GM18505 (cell line): Measurements from ENCODE around the gene SMO.
"Not testable (repeated sequence)": the region's sequence is repeated elsewhere in the genome, so short reads cannot be mapped to it uniquely, and the experiment has no call there.

Experiments
- ATAC-seq: cut with Tn5 transposase; IDR thresholded peaks from one replicate; pipeline ENCODE4 v1.9.1; 2021; ENCODE audit not compliant: unreplicated experiment
- POLR2A ChIP-seq: IDR thresholded peaks from 4 replicates; pipeline ENCODE4 v1.6.1; 2011; ENCODE audit warnings: borderline replicate concordance; ENCODE audit not compliant: insufficient read depth, insufficient read length; ENCODE audit errors: extremely low read depth

SMO gene

DNA sequence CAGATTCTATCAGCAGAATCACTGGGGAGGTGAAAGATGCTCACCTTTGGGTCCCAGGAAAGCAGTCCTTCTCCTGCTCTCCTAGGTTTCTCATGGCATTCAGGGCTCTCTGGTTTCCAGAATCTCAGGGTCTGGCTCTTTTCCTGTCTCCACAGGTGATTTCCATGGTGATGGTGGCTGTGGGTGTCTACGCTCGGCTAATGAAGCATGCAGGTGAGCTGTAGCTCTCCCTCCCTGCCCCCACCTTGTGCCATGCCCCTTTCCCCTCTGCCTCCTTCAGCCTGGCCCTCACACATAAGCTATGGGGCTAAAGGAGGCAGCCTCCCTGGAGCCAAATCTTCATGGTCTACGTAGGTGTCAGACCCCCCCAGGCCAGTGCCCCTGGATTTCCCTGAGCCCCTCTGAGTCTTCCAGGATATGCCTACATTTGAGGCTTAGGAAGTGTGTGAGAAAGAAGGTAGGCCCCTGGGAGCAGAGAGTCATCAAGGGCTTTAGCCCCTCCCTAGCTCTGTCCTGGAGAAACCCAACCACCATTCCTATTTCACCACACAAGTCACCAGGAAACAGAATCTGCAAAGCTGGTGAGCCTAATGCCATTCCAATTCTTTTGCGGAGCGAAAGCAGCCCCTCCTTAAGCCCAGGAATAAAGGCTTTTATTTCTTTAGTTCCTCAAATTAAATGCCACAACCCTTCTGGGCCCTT, 26.8 kb upstream of the SMO start:
- ATAC-seq, result no peak

DNA sequence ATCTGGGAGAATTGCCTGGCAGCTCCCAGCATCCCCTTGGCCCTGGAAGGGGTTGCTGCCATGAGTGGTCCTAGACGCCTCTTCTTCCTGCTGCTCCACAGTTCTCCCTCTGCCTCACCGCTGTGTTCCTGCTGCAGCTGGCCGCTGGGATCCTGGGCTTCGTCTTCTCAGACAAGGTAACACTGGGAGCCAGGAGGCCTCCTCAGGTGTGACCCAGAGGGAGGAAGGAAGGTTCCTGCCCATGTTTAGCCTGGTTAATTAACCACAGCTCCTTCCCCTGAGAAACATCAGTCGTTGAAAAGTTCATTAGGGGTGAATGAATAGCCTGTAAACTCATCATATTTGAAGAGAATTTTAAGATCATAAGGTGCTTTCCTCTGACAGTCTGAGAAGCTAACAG, 25.7 kb upstream of the SMO start:
- ATAC-seq, result no peak
- no peak for TF ChIP-seq POLR2A

More for the DNA sequence above, 26.8 kb upstream of the SMO start:
- no peak for TF ChIP-seq POLR2A

DNA sequence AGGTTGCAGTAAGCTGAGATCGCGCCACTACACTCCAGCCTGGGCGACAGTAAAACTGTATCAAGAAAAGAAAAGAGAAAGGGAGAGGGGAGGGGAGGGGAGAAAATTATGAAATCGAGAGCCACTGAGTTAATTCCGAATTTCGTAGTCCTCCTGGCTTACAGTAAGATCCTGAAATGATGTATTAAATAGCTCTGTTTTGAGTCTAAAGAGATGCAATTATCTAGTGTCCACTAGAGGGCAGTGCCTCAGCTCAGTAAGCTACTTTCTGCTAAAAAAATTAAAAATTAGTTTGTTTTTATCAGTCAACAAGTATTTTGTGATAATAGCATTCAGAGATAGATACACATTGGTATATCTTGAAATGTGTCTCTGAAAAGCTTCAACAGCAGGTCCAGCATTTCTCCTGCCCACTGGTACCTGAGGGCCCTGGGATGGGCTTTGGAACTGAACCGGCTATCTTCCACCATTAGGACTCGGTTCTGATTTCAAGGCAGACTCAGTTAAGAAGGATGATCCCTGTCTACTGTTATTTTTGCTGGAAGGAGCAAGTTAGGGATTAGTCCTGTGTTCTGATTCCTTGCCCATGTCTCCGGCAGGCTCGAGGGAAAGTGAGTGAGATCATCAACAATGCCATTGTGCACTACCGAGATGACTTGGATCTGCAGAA, 24.4 kb upstream of the SMO start:
- TF ChIP-seq POLR2A, result no peak
- no peak for ATAC-seq

DNA sequence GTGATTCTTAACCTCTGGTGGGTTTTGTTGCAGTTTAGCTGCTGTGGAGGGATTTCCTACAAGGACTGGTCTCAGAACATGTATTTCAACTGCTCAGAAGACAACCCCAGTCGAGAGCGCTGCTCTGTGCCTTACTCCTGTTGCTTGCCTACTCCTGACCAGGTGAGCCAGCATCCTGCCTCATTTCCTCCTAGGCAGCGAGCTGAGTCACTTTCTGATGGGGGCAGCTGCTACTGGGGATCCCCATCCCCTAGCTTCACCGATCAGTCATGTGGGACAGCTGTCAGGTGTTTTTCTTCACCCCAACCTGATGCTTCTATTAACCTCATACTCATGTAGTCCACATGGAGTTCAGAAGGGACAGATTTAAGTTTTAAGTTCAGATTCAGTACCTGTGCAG, 21.7 kb upstream of the SMO start:
- peak; percentile 56 for ATAC-seq
- no peak for TF ChIP-seq POLR2A

DNA sequence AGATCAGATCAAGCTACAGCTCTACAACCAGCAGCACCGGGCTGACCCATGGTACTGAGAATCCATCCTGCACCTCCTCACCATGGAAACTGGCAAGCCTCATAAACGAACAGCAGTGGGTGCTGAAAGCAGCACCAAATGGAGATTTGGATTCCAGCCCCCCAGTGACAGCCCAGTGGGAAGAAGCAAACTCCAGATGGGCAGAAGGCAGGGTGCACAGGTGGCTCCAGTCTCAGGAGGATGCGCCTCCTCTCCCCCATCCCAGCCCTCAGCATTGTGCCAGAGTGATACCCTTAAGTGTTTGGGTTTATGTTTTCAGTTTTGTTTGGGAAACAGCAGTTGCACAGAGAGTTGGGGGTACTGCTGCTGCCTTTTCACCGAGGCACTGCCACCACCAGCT, 20.6 kb upstream of the SMO start:
- peak; percentile 1 for TF ChIP-seq POLR2A

DNA sequence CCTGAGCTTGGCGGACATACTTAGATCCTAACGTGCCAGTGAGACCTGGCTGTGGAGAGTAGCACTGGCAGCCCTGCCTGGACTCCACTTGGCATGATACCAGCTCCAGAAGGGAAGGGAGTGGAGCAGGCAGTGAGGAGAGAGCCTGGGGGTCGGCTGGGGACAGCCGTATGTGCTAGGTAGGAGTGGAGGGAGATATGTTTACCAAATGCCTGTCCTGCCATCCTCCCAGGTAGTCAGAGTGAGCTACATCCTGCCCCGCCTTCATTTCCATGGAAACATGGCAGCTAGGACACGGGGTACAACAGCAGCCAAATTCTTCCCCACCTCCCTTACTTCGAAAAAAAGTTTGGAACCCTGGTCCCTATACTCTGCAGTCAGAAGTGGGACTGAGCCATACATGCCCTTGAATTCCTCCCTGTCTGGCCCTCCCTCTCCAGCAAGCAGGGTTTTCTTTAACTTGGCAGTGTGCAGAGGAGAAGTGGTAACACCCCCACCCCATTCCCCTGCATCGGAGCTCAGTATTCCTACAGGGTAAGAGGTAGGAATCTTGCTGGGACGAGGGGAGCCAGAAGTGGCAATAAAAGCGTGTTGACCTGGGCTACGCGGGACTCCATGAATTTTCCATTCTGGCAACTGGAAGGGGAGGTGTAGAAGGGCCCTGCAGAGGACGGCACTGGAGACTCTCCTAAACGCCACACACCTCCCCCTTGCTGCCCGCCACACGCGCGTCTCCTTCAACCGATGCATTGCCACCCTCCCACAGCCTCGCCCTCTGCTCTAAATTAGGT, 20.0 kb upstream of the SMO start:
- ATAC-seq, result no peak
- no peak for TF ChIP-seq POLR2A

More for the DNA sequence above, 20.6 kb upstream of the SMO start:
- ATAC-seq, result no peak

DNA sequence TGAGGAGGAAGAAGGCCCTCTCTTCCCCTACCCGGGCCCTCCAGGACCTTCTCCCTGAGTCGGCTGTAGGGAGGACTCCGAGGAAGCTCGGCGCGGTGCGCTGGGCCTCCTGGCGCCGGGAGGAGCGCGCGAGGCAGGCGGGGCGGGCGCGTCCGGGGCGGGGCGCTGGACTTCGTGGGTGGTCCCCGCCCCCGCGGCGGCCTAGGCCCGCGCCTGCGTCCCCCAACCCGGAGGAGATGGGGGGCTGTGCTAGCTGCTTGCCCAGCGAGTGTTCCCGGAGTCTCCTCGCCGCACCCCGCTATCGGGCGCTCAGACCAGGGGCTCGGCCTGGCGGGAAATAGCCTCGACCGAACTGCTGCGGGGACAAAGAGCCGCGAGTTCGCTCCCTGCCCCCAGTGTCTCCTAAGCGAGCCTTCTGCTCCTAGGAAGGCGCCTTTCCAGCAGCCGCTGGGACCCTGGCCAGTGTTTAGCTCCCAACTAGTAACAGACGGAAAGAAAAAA, 19.2 kb upstream of the SMO start:
- ATAC-seq, result peak; percentile 36
- TF ChIP-seq POLR2A, result peak; percentile 52

DNA sequence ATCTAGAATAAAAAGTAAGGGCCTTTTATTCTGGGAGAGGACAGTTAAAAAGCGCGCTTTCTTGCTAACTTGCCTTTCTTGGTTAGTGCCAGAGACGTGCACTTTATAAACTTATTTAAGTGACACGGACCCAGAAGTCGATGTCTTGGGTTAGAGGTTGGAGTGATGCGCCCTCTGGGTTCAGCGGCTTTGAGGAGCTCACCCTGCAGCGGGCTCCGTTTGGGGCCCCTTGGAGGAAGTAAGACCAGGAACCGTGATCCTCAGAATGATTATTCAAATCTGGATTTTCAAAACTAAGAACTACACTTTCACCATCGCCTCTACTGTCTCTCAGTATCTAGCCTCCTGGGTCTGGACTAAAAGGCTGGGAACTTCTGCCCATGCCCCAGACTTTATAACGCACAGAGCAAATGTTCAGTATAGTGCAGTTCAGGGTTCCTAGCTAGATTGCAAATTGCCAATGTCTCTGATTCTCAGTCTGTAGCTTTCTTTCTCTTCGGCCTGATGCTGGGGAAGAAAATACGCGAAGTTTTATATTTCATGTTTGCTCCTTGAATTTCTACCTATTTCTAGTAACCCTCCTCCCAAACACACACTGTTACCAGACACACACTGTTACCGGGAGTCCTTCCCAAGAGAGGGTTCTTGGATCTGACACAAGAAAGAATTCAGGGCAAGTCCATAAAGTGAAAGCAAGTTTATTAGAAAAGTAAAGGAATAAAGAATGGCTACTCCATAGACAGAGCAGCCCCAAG, 18.6 kb upstream of the SMO start:
- ATAC-seq, result peak; percentile 43
- TF ChIP-seq POLR2A, result no peak

DNA sequence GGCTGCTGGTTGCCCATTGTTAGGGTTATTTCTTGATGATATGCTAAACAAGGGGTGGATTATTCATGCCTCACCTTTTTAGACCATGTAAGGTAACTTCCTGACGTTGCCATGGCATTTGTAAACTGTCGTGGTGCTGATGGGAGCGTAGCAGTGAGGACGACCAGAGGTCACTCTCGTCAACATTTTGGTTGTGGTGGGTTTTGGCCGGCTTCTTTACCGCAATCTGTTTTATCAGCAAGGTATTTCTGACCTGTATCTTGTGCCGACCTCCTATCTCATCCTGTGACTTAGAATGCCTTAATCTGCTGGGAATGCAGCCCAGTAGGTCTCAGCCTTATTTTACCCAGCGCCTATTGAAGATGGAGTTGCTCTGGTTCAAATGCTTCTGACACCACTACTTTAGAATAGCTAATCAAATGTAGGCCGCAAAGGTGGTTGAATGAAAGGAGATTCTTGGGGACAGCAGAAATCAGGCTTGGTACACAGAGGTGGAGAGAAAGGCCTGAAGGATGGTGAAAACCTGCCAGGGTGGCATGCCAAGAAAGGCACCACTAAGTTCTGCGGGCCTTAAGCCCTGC, 17.9 kb upstream of the SMO start:
- no peak for ATAC-seq
- TF ChIP-seq POLR2A, result no peak

DNA sequence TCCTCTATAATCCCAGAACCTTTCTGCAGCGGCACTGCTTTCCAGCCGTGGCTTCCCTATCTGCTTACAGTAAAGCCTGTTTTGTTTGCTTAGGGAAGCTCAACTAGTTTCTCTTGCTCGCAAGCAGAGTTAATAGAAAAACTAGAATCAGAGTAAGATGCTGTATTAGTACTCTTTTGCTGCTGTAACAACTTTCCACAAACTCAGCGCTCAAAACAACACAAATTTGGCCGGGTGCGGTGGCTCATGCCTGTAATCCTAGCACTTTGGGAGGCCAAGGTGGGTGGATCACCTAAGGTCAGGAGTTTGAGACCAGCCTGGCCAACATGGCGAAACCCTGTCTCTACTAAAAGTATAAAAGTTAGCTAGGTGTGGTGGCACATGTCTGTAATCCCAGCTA, 14.6 kb upstream of the SMO start:
- not testable (repeated sequence) for ATAC-seq

DNA sequence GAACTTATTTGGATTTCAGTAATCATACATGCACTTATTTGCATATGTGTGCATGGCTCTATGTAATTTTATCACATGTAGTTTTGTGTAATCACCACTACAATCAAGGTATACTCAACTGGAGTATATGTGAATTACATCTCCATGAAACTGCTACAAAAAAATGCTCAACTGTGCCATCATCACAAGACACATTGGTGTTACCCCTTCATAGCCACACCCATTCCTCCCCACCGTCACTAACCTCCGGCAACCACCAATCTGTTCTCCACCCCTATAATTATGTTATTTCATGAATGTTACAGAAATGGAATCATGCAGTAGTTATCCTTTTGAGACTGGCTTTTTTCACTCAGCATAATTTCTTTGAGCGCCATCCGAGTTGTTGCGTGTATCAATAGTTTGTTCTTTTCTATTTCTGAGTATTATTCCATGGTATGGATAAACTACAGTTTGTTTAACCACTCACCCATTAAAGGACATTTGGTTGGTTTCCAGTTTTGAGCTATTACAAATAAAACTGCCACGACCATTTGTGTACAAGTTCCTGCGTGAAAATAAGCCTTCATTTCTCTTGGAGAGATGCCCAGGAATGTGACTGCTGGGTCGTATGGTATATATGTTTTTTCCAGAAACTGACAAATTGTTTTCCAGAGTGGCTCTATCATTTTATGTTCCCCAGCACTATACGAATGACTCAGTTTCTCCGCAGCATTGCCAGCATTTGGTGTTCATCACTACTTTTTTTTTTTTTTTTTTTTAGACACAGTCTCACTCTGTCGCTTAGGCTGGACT, 11.3 kb upstream of the SMO start:
- no peak for ATAC-seq
- no peak for TF ChIP-seq POLR2A

DNA sequence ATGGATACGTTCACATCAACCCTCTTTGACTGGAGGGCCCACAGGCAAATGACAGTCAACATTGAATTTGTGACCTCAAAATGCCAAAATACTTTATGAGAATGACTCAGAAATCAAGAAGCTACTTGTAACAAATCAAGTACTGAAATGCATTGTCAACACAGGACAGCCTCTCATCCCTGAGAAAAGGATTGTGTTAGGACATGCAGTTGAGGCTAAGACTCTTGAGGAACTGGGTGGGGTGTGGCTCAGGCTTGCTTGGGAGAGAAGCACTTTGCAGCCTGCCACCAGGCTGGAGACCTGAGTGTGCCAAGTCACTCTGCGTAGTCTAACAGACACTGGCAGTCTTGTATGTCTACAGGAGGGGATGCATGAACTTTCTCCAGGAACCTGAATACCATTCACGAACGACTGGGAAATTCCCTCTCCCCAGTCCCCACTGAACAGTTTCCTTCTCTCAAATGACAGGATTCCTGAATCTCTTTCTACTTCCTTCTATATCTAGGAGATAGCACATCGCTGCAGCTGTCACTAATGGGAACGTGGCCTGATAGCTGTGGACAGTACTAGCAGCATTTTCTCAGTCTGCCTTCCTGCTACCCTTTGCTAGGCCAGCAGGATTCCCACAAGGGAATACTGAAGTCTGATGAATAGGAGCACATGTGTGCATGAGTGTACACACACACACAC, 3.3 kb upstream of the SMO start:
- no peak for TF ChIP-seq POLR2A
- ATAC-seq, result no peak

DNA sequence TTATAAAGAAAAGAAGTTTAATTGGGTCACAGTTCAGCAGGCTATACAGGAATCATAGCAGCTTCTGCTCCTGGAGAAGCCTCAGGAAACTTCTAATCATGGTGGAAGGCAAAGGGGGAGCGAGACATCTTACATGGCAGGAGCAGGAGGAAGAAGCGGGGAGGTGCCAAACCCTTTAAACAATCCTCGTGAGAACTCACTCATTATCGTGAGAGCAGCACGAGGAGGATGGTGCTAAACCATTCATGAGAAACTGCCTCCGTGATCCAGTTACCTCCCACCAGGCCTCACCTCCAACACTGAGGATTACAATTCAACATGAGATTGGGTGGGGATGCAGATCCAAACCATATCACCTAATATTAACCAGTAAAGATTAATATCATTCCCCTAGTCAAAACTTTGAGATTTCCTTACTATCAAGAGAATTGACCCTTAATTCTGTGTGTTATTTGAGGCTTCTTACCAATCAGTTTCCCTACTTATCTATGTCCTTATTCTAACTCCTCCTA, 1.6 kb upstream of the SMO start:
- TF ChIP-seq POLR2A, result no peak
- ATAC-seq, result no peak
